Ishikawa (cell line): ENCODE data around the gene RANBP17.

Experiments
- CEBPB ChIP-seq: IDR thresholded peaks from 2 replicates; pipeline ENCODE4 v1.6.1; 2012
- CREB1 ChIP-seq: IDR thresholded peaks from 2 replicates; pipeline ENCODE4 v1.6.1; 2012; ENCODE audit warnings: low read depth
- EGR1 ChIP-seq: IDR thresholded peaks from 2 replicates; pipeline ENCODE4 v1.6.1; 2012
- EP300 ChIP-seq: IDR thresholded peaks from 2 replicates; pipeline ENCODE4 v1.6.1; 2012; ENCODE audit warnings: borderline replicate concordance
- FOXM1 ChIP-seq: IDR thresholded peaks from 2 replicates; pipeline ENCODE4 v1.6.1; 2012; ENCODE audit warnings: low read depth, borderline replicate concordance
- NFIC ChIP-seq: IDR thresholded peaks from 2 replicates; pipeline ENCODE4 v1.6.1; 2012
- RAD21 ChIP-seq: IDR thresholded peaks from 2 replicates; pipeline ENCODE4 v1.6.1; 2012; ENCODE audit warnings: low read depth
- TAF1 ChIP-seq: IDR thresholded peaks from 2 replicates; pipeline ENCODE4 v1.6.1; 2012; ENCODE audit warnings: low read depth, mild to moderate bottlenecking
- TCF12 ChIP-seq: IDR thresholded peaks from 2 replicates; pipeline ENCODE4 v1.6.1; 2012; ENCODE audit warnings: low read depth
- TEAD4 ChIP-seq: IDR thresholded peaks from 2 replicates; pipeline ENCODE4 v1.6.1; 2012
- USF1 ChIP-seq: IDR thresholded peaks from 2 replicates; pipeline ENCODE4 v1.6.1; 2012
- YY1 ChIP-seq: IDR thresholded peaks from 2 replicates; pipeline ENCODE4 v1.6.1; 2012; ENCODE audit warnings: low read depth
- ZBTB7A ChIP-seq: IDR thresholded peaks from 2 replicates; pipeline ENCODE4 v1.6.1; 2012; ENCODE audit warnings: low read depth
- TF ChIP-seq, protein P1 (sequence below): IDR thresholded peaks from 2 replicates; pipeline ENCODE4 v1.6.1; 2012; ENCODE audit warnings: low read depth, mild to moderate bottlenecking
- TF ChIP-seq, protein P2 (sequence below): IDR thresholded peaks from 2 replicates; pipeline ENCODE4 v1.6.1; 2012

The RANBP17 gene

DNA sequence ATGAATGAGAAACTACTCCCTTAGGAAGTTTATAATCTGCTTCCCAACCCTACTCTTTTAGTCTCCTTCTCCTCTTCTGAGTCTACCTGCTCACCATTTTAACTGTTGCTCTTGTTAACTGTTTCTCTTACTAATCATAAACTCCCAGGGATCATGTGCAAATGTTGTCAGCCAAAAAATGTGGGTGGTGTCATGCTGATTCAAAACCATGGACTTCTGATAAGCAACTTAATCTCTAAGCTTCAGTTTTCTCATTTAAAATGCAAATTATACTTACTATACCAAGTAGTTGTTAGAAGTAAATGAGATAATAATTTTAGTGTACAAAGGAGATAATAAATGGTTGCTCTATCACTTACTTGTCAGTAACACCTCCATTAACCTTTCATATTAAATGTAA lies 401.4 kb downstream of the RANBP17 start:
- TF ChIP-seq YY1, result no peak
- no peak for TF ChIP-seq EGR1
- no peak for TF ChIP-seq USF1
- TF ChIP-seq EP300, result no peak
- TF ChIP-seq, protein P1, sequence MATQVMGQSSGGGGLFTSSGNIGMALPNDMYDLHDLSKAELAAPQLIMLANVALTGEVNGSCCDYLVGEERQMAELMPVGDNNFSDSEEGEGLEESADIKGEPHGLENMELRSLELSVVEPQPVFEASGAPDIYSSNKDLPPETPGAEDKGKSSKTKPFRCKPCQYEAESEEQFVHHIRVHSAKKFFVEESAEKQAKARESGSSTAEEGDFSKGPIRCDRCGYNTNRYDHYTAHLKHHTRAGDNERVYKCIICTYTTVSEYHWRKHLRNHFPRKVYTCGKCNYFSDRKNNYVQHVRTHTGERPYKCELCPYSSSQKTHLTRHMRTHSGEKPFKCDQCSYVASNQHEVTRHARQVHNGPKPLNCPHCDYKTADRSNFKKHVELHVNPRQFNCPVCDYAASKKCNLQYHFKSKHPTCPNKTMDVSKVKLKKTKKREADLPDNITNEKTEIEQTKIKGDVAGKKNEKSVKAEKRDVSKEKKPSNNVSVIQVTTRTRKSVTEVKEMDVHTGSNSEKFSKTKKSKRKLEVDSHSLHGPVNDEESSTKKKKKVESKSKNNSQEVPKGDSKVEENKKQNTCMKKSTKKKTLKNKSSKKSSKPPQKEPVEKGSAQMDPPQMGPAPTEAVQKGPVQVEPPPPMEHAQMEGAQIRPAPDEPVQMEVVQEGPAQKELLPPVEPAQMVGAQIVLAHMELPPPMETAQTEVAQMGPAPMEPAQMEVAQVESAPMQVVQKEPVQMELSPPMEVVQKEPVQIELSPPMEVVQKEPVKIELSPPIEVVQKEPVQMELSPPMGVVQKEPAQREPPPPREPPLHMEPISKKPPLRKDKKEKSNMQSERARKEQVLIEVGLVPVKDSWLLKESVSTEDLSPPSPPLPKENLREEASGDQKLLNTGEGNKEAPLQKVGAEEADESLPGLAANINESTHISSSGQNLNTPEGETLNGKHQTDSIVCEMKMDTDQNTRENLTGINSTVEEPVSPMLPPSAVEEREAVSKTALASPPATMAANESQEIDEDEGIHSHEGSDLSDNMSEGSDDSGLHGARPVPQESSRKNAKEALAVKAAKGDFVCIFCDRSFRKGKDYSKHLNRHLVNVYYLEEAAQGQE, result no peak
- no peak for TF ChIP-seq TEAD4
- TF ChIP-seq ZBTB7A, result no peak
- no peak for TF ChIP-seq NFIC
- TF ChIP-seq TCF12, result no peak
- TF ChIP-seq CEBPB, result no peak
- TF ChIP-seq TAF1, result no peak
- no peak for TF ChIP-seq CREB1
- TF ChIP-seq, protein P2, sequence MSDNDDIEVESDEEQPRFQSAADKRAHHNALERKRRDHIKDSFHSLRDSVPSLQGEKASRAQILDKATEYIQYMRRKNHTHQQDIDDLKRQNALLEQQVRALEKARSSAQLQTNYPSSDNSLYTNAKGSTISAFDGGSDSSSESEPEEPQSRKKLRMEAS, result no peak
- TF ChIP-seq FOXM1, result no peak
- no peak for TF ChIP-seq RAD21

DNA sequence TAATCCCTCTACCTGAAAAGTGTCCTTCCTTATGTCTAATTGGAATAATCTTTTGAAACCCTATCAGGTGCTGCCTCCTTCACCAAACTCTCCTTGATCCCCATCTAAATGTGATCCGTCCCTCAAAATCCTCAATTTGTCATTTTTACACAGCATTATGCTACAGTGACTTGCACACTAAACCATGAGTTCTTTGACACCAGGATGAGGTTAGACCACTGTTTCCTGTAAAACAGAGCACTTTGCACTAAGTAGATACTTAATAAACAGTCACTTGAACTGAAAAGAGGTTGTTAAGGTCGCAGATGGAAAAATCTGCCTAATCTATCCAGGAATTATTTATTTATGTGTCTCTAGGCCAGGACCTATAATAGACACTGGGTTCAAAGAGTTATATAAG lies 403.0 kb downstream of the RANBP17 start:
- TF ChIP-seq TEAD4, result no peak
- TF ChIP-seq EP300, result no peak
- TF ChIP-seq YY1, result no peak
- TF ChIP-seq, protein P1, result no peak
- TF ChIP-seq NFIC, result no peak
- TF ChIP-seq, protein P2, result no peak
- no peak for TF ChIP-seq RAD21

DNA sequence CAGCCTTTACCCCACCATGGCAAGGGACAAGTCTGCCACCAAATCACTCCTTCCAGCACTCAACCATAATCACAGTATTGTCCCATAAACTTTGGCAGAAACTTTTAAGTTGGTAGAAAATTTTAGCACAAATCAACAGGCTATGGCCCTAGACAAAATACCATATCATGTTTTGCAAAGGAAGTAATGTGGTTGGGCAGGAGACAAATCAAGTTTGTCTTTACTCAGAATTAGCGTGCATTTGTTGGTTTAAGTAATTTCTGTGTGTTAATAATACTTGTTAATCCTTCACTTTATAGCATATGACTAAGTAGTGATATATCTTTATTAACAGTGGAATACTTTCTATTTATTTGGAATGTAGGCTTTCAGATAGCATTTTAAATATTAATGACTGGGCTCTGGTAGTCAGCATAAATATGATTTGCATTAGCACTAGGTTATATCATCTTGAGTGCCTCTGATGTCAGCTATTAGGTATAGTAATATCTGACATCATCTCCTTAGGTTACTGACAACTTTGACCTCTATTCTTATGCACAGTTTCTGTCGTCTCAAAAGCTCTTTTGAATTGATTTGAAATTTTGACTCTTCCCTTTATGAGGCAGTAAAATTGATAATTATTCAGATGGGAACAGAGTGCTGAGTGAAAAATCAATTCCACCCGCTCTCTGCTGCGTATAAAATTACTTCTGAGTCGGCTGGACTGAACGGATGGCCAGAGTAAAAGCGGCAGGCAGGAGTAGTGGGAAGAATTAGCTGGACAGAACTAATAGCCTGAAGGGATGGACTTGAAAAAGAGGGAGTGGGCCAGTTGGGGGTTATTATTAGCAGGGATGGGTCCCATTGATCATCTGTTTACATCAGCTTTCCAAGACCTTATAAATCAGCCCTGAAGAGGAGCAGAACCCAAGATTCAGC lies 407.1 kb downstream of the RANBP17 start:
- TF ChIP-seq, protein P1, result no peak
- TF ChIP-seq CREB1, result no peak
- TF ChIP-seq EGR1, result no peak
- TF ChIP-seq EP300, result no peak
- TF ChIP-seq CEBPB, result no peak
- TF ChIP-seq, protein P2, result no peak
- no peak for TF ChIP-seq FOXM1
- no peak for TF ChIP-seq USF1
- no peak for TF ChIP-seq NFIC

DNA sequence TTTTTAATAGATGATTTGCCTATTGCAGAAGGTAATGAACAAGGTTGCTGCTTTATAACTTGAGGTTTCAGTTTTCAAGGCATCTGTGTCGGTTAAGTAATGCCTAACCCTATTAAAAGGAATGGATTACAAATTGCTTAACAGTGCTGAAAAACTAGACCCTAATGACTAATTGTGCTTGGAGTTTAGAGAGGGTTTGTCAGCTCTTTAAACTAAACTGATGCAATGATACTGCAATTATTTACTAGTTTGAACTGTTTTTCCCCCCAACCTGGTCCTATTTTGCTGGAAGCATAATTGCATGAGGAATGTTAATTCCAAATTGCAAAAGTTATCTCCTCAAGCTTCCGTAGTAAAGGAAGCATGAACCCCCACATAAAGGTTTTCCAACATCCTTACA lies 407.9 kb downstream of the RANBP17 start:
- no peak for TF ChIP-seq TEAD4
- no peak for TF ChIP-seq TCF12
- TF ChIP-seq NFIC, result no peak
- TF ChIP-seq, protein P2, result no peak
- no peak for TF ChIP-seq ZBTB7A
- no peak for TF ChIP-seq FOXM1
- TF ChIP-seq USF1, result no peak
- TF ChIP-seq CEBPB, result no peak
- TF ChIP-seq EP300, result no peak
- TF ChIP-seq RAD21, result no peak
- TF ChIP-seq, protein P1, result no peak
- no peak for TF ChIP-seq EGR1
- TF ChIP-seq YY1, result no peak
